AG08396 (cell line): ENCODE results near the gene GAPVD1.
A peak's percentile ranks its signal among the peaks of the same experiment; 100 is the strongest.

ENCODE experiments used
- DNase-seq: peaks from one replicate; pipeline ENCODE4 v3.0.0; 2012; ENCODE audit warnings: low spot score, mixed read lengths

GAPVD1 gene

DNA sequence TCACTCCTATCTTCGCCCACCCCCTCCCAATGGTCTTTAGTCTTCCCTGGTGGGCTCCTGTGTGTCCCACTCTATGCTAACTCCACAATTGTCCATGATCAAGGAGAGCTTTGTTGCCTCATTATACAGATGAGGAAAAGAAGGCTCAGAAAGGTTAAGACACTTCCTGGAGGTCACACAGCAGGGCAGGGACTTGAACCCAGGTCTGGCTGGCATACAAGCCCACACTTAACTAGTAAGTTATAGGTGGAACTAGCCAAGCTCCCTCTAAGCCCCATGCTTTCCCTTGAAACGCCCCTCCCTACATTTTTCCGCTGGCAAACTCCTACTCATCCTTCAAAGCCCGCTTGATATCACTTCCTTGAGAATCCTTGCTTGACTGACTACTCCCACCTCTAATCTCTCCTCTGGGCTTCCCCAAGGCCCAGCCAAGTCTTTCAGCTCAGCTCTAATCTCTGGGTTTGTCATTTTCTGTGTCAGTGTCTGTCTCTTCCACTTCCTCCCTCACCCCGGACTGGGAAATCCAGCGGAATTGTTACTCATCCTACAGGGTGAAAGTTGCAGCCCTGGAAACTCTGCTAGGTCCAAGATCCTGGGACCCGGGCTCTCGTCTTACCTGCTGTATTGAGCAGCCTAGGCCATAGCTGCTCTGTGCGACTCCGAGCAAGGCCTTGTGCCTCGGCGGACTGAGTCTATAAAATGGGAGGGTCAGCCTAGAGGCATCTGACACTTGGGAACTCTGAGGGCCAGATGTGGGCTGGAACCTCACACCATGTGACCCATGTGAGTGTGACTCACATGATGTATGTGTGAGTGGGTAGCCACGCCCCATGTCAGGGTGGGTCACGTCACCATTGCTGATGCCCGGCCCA is 144.5 kb downstream of the GAPVD1 start:
- no peak for DNase-seq

DNA sequence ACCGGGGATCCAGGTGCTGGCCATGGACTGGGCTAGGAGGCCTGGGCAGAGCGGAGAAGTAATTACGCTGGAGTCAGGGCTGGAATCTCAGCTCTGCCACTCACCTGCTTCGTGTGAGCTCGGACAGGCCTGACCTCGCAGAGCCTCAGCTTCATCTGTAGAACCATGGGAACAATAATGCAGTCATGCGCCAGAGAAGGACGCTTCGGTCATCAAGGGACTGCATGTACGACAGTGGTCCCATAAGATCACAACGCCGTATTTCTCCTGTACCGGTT is 145.1 kb downstream of the GAPVD1 start:
- DNase-seq, result no peak

DNA sequence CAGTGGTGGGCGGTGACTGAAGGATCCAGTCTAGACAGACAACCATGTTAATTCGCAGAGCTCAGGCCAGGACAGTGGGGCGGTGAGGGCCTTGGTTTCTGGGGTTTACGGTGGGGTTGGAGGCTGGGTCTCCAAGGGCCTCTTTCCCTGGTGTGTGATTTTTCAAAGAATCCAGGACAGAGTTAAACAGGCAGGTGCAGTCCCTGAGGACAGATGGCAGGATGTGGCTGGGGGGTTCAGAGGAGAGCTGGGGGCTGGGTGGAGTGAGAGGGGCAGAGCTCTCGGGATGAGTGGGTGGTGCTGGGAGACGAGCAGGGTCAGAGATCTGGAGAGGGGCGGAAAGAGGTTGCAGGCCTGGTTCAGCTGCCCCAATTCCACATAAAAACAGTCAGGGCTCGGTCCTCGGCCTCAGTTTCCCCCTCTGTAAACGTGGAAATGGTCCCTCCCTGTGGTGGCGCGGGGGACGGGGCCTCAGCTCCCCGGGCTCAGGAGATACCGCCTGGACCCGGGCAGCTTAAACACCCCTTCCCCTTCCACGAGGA is 145.9 kb downstream of the GAPVD1 start:
- DNase-seq, result no peak

DNA sequence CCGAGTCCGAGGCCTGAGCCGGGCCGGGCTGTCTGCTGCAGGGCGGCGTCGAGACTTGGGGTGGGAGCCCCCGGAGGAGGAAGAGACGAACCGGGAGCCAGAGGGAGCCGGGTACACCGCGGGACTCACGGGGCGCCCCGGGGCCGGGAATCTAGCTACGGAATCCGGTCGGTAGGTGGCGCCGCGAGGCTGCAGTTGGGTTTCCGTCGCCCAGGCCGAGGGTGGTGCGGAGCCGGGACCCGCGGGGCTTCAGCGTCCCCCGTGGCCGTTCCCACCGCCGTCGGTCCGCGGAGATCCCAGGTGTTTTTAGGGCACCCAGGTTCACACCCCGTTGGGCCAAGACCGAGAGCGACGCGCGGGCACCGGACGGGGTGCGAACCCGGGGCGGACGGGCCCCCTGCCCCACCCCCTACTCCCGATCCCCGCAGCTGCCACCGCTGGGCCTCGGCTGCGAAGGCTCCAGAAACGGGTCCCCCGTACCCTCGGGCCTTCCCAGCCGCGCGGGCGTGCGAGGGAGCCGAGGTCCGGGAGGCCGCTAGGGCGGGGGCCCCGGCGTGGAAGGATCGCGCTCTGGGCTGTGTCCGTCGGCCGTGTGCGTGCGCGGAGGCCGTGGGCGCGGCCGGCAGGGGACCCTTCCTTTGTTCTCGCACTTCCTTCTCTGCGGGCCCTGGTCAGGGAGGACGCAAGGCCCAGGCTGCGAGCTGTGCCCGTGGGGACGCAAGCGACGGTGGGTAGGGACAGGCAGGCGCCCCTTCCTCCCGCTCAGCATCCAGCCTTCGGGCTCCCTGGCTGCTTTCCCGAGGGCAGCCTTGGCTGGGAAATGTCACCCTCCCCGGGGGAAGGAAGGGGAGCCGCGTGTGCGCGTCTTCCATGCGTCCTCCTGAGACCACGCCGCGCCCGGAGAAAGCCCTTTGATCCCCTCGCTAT is 146.6 kb downstream of the GAPVD1 start:
- DNase-seq, result peak; percentile 95

DNA sequence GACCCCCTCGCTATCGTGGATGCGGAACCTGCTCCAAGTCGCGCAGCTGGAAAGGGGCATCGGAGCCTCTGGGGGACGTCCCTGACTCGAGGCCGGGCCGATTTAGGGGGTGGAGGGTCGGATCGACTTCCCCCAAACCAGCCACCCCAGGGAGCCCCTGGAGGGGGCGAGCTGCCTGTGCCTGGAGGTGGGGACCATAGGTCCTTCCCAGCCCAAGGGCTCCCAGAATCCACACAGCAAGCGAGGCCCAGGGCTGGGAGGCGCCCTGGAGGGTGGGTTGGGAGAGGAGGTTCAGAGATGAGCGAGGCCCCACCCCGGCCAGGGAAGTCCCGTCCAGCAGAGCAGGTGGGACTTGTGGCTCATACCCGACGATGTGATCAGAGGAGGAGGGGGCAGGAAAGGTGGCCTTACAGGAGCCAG is 147.6 kb downstream of the GAPVD1 start:
- DNase-seq, result no peak

DNA sequence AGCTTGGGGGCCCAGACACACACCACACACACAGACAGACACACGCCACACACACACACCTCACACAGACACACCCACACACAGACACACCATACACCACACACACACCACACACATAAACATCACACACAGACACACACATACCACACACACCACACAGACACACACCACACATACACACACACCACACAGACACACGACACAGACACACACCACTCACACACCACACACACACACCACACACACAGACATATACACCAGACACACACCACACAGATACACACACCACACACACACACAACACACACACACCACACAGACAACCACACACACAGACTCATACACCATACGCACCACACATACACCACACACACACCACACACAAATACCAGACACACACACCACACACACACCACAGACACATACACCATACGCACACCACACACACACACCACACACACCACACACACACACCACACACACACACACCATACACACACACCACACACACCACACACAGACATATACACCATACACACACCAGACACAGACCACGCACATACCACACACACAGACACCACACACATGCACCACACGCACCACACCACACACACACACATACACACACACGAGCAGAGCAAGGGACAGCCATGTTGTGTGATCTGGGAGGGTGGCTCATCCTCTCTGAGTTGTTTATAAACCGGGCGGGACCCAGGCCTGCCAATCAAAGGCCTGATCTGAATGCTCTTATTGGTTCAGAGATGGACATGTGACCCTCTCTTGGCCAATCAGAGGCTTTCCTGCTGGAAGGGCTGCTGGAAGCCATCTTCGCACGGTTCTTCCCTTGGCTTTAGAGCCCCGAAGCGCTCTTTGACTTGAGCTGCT is 148.3 kb downstream of the GAPVD1 start:
- peak; percentile 69 for DNase-seq

DNA sequence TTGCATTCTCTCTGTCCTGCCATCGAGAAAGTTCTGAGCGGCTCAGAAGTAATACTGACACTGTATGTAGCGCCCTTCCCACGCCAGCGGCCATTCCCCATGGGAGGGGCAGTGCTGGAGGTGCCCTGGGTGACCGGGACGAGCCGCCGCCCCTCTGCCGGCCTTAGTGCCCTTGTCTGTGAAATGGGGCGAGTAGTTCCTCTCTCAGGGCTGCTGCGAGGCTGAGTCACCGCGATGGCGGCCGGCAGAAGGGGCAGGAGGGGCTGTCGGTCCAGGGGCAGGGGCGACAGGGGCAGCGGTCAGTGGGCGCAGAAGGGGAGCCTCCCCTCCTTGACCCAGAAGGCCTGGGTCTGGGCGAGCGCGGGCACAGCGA is 148.9 kb downstream of the GAPVD1 start:
- DNase-seq, result no peak

DNA sequence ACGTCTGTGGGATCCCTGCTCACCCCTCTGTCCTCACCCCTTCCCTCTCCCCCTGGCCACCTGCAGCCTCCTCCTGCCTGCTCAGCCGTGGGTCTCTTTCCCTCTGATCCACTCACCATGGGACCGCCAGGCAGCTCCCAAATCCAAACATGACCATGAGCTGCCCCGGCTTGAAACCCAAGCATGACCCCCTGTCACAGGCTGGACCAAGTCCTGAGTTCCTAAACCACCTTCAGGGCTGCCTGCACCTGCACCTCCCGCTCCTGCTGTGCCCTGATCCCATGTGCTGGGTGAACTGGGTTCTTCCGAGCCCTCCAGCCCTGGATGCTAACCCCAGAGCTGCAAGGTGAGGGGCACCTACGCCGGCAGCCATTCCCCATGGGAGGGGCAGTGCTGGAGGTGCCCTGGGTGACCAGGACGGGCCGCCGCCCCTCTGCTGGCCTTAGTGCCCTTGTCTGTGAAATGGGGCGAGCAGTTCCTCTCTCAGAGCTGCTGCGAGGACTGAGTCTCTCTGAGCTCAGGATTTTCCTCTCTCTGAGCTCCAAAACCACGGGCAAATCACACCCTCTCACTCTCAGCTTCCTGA is 149.6 kb downstream of the GAPVD1 start:
- no peak for DNase-seq

DNA sequence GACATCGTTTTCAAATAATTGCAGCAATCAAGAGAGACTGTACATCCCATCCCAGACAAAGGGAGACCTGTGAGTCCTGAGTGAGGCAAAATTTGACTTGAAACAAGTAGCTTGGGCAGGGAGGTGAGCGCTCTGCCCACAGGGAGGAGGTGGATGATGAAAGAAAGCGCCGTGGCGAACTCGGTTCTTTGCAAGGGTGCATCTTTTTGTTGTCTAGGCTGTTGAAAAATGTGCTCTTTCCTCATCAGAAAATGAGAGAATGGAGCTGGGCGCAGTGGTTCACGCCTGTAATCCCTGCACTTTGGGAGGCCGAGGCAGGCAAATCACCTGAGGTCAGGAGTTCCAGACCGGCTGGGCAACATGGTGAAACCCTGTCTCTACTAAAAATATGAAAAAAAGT is 150.5 kb downstream of the GAPVD1 start:
- DNase-seq, result no peak

DNA sequence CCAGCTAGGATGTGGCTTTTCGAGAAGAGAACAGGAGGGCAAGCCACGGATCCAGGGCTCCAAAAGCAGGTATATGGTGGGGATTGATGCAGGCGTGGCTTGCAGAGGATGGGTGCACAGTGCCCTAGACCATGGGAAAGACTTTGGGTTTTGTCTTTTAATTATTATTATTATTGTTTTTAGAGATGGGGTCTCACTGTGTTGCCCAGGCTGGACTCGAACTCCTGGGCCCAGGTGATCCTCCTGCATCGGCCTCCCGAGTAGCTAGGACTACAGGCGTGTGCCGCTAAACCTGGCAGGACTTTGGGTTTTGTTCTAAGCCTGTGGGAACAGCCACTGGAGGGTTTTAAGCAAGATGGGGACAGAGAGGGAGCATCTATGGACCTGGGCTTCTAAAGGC is 152.0 kb downstream of the GAPVD1 start:
- no peak for DNase-seq

DNA sequence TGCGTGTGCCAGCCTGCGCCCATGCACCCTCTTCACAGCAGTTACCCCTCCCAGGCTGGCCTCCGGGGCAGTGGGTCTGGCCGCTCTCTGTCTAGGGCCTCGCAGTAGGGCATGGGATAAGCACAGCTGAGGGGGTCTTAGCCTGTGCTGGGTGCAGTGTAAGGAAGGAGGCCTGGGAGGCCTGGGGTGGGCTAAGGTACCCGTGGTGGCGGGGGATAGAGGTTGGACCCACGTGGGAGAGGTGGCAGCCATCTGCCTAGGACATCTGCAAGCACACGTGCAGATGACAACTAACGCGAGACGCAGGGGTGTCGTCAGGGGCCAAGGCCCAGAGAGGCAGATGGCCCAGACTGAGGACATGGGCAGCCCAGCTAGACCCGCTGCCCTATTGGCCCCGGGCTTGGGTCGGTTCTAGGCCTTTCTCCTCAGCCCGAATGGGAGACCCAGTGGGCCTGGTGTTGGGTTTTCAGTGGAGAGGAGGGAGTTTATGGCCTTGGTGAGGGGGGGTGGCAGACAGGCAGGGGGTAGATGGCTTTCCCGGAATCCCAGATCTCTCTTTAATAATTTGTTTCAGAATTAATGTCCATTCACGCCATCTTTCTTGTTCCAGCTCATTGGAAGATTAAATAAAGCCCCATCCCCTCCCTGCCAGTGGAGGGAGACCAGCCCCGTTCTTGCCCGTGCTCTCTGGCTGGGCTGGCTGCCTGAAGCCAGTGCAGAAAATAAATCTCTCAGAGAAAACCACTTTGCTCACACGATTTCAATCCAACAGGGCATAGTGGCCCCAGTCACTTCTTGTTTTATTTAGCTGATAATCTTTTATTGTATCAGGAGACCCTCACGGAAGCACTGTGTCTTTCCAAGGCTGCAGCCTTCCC is 154.2 kb downstream of the GAPVD1 start:
- DNase-seq, result no peak

DNA sequence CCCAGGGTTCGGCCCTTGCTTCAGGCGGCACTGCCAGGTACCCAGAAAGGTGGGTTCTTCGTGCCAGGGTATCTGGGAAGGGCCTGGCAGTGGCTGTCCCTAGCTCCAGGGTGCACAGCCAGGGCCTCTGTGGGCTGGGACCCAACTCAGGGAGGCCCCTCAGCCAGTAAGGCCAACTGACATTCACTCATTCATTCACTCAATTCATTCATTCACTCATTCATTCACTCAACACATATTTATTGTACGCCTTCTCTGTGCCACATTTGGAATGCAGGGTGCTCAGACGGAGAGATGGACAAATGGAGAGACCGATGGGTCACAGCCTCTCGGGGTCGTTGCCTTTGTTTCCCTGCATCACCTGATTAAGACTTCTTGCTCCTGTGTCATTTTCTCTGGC is 154.9 kb downstream of the GAPVD1 start:
- DNase-seq, result no peak
